ENCODE data around the gene NHERF1. TPM values are rescaled to one million over a fixed set of nuclear protein-coding genes. Genes with fewer than 3 reads are reported as not detected.

NHERF1 gene
- total and polyA plus RNA-seq, 2 of the 13 experiments (the other 11 are each of a cell fraction or from before 2014, with no cell fraction given) = 169 to 269 TPM

DNA sequence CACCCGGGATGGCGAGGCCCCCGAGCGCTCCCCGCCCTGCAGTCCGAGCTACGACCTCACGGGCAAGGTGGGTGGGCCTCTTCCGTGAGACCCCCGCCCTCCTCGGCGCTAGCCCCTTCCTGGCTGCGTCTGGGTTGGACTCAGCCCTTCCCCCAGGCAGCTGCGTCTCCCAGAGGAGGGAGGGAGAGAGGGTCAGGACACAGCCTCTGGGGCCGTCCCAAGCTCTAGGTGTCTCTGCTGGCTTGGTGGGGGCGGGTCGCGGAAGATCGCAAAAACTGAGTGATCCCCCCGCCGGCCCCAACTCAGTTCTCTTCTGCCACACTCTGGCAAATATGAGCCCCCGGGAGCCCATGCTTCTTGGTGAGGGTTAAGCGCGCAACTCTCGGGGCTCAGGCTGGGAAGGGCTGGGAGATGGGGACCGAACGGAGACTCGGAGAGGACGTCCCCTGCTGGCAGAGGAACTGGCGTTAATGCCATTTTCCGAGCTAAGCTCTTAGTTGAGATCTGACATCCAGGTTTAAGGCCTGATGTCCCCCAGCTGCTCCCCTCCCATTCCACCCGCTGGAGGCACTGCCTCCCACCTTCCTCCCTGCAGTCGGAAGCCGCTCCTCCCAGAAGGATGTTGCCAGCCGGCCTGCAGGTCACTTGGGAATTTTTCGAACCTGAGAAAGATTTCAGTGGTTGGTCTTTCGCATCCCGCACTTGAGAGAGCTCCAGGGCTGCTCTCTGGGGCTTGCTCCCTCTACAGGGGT lies 11.0 kb upstream of the NHERF1 start (continued):
- 0 out of 2 replicates have a peak, but pooled peaks have one; percentile 65 for TF ChIP-seq SAFB2 (CRISPR knock-in tag; IDR thresholded peaks at IDR 0.05; ENCODE audit: borderline replicate concordance, low read depth)
- TF ChIP-seq ZNF12 (CRISPR knock-in tag; IDR thresholded peaks at IDR 0.05) = no peak
- TF ChIP-seq ZNF335 (CRISPR knock-in tag; IDR thresholded peaks at IDR 0.05) = no peak
- no peak for TF ChIP-seq ZBTB20 (CRISPR knock-in tag; IDR thresholded peaks at IDR 0.05; ENCODE audit: borderline replicate concordance, low read depth)
- TF ChIP-seq, protein P1, sequence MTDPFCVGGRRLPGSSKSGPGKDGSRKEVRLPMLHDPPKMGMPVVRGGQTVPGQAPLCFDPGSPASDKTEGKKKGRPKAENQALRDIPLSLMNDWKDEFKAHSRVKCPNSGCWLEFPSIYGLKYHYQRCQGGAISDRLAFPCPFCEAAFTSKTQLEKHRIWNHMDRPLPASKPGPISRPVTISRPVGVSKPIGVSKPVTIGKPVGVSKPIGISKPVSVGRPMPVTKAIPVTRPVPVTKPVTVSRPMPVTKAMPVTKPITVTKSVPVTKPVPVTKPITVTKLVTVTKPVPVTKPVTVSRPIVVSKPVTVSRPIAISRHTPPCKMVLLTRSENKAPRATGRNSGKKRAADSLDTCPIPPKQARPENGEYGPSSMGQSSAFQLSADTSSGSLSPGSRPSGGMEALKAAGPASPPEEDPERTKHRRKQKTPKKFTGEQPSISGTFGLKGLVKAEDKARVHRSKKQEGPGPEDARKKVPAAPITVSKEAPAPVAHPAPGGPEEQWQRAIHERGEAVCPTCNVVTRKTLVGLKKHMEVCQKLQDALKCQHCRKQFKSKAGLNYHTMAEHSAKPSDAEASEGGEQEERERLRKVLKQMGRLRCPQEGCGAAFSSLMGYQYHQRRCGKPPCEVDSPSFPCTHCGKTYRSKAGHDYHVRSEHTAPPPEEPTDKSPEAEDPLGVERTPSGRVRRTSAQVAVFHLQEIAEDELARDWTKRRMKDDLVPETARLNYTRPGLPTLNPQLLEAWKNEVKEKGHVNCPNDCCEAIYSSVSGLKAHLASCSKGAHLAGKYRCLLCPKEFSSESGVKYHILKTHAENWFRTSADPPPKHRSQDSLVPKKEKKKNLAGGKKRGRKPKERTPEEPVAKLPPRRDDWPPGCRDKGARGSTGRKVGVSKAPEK (CRISPR knock-in tag; IDR thresholded peaks at IDR 0.05; ENCODE audit: borderline replicate concordance) = no peak
- TF ChIP-seq ZNF674 (CRISPR knock-in tag; IDR thresholded peaks at IDR 0.05; ENCODE audit: low read depth) = no peak
- no peak for TF ChIP-seq FOXJ3 (CRISPR knock-in tag; IDR thresholded peaks at IDR 0.05; ENCODE audit: borderline replicate concordance)
- no peak for TF ChIP-seq NPAS2 (CRISPR knock-in tag; IDR thresholded peaks at IDR 0.05; ENCODE audit: borderline replicate concordance)
- TF ChIP-seq TAF1 (CRISPR knock-in tag; IDR thresholded peaks at IDR 0.05) = no peak; the same call in 1 of the 2 replicates
- no peak for TF ChIP-seq FIP1L1 (IDR thresholded peaks at IDR 0.05; ENCODE audit: borderline replicate concordance, insufficient read depth, low read depth, low read length)
- TF ChIP-seq, protein P2, sequence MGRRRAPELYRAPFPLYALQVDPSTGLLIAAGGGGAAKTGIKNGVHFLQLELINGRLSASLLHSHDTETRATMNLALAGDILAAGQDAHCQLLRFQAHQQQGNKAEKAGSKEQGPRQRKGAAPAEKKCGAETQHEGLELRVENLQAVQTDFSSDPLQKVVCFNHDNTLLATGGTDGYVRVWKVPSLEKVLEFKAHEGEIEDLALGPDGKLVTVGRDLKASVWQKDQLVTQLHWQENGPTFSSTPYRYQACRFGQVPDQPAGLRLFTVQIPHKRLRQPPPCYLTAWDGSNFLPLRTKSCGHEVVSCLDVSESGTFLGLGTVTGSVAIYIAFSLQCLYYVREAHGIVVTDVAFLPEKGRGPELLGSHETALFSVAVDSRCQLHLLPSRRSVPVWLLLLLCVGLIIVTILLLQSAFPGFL (CRISPR knock-in tag; IDR thresholded peaks at IDR 0.05) = no peak
- TF ChIP-seq XBP1 (CRISPR knock-in tag; IDR thresholded peaks at IDR 0.05) = no peak
- no peak for TF ChIP-seq KLF11 (CRISPR knock-in tag; IDR thresholded peaks at IDR 0.05)
- TF ChIP-seq, protein P3, sequence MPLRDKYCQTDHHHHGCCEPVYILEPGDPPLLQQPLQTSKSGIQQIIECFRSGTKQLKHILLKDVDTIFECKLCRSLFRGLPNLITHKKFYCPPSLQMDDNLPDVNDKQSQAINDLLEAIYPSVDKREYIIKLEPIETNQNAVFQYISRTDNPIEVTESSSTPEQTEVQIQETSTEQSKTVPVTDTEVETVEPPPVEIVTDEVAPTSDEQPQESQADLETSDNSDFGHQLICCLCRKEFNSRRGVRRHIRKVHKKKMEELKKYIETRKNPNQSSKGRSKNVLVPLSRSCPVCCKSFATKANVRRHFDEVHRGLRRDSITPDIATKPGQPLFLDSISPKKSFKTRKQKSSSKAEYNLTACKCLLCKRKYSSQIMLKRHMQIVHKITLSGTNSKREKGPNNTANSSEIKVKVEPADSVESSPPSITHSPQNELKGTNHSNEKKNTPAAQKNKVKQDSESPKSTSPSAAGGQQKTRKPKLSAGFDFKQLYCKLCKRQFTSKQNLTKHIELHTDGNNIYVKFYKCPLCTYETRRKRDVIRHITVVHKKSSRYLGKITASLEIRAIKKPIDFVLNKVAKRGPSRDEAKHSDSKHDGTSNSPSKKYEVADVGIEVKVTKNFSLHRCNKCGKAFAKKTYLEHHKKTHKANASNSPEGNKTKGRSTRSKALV (CRISPR knock-in tag; IDR thresholded peaks at IDR 0.05) = peak; percentile 91; the same call in 1 of the 2 replicates
- no peak for TF ChIP-seq ZFP62 (CRISPR knock-in tag; IDR thresholded peaks at IDR 0.05)
- TF ChIP-seq RFXAP (CRISPR knock-in tag; IDR thresholded peaks at IDR 0.05; ENCODE audit: borderline replicate concordance) = no peak
- TF ChIP-seq ZNF263 (CRISPR knock-in tag; IDR thresholded peaks at IDR 0.05) = peak; percentile 97
- TF ChIP-seq ZNF251 (CRISPR knock-in tag; IDR thresholded peaks at IDR 0.05) = no peak
- TF ChIP-seq, protein P4, sequence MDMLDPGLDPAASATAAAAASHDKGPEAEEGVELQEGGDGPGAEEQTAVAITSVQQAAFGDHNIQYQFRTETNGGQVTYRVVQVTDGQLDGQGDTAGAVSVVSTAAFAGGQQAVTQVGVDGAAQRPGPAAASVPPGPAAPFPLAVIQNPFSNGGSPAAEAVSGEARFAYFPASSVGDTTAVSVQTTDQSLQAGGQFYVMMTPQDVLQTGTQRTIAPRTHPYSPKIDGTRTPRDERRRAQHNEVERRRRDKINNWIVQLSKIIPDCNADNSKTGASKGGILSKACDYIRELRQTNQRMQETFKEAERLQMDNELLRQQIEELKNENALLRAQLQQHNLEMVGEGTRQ (IDR thresholded peaks at IDR 0.05; ENCODE audit: low read depth, low read length) = no peak
- TF ChIP-seq, protein P4 (CRISPR knock-in tag; IDR thresholded peaks at IDR 0.05; ENCODE audit: borderline replicate concordance) = no peak
- no peak; the same call in 1 of the 2 replicates for TF ChIP-seq SRY (CRISPR knock-in tag; IDR thresholded peaks at IDR 0.05)
